Endothelial cell of umbilical vein (primary cell): ENCODE data around the gene KXD1.

ENCODE experiments used
- CTCF ChIP-seq, 2 donors: IDR thresholded peaks; 1 replicate in 1 of 2; 2 replicates in 1 of 2; pipeline ENCODE4 v1.5.1; 2011; ENCODE audit warnings: low read length in 2 of 2, mild to moderate bottlenecking in 2 of 2, moderate library complexity in 2 of 2, control low read depth in 1 of 2, inconsistent platforms in 1 of 2, low read depth in 1 of 2; ENCODE audit not compliant: insufficient read depth in 1 of 2; ENCODE audit errors: extremely low read depth in 1 of 2
- POLR2A ChIP-seq: IDR thresholded peaks from 2 replicates; pipeline ENCODE4 v1.6.1; 2012; ENCODE audit warnings: low read depth, mild to moderate bottlenecking, control low read depth, low read length

- TF ChIP-seq CTCF (IDR thresholded peaks at IDR 0.05; ENCODE audit: extremely low read depth in 1 of 2, insufficient read depth in 1 of 2, low read depth in 1 of 2, low read length in 2 of 2) (no peak), POLR2A (no peak)
Observed at GRCh38 chr19:18596752-18597157, 39.1 kb downstream of the KXD1 start.
